Large intestine (tissue), 3 donors: ENCODE measurements around the gene ELP4. TPM values are rescaled to one million over a fixed set of nuclear protein-coding genes. Genes with fewer than 3 reads are reported as not detected.

Experiments
- DNase-seq, 2 donors: peaks; one replicate each; pipeline versions ENCODE4 v3.0.0 to v3.0.0-alpha.2; 2013
- H3K27ac ChIP-seq: one replicate; pipeline ENCODE4 v1.5.1; 2013; ENCODE audit warnings: low read length
- H3K27me3 ChIP-seq: 2 replicates; pipeline ENCODE4 v1.6.1; 2013; ENCODE audit warnings: low read length; ENCODE audit not compliant: control insufficient read depth, insufficient read depth
- H3K36me3 ChIP-seq: 2 replicates; pipeline ENCODE4 v1.6.1; 2013; ENCODE audit warnings: low read length; ENCODE audit not compliant: control insufficient read depth, insufficient read depth
- H3K4me1 ChIP-seq: one replicate; pipeline ENCODE4 v1.6.1; 2013; ENCODE audit warnings: low read length; ENCODE audit not compliant: control insufficient read depth, insufficient read depth
- H3K4me3 ChIP-seq: one replicate; pipeline ENCODE4 v1.5.1; 2013; ENCODE audit warnings: low read length
- H3K9me3 ChIP-seq: one replicate; pipeline ENCODE4 v1.6.1; 2013; ENCODE audit warnings: mild to moderate bottlenecking, low read depth, low read length, moderate library complexity; ENCODE audit not compliant: control insufficient read depth
- whole genome bisulfite sequencing: methylation state at CpG from one replicate; pipeline ENCODE4 v1.1.5; 2013; ENCODE audit warnings: low lambda C conversion rate; ENCODE audit not compliant: insufficient coverage; 5-methylcytosine and 5-hydroxymethylcytosine counted together
- polyA plus RNA-seq: library from polyadenylated mRNA; unstranded; fragments of 120-200 nt; gene quantifications from one replicate; pipeline ENCODE4 v1.2.1, GENCODE V29; 2013

ELP4 gene
- polyA plus RNA-seq, 1 donor: 14.4 TPM

- H3K4me1 ChIP-seq: no peaks in the 10 kb centered on the region
- H3K9me3 ChIP-seq: no peaks in the 10 kb centered on the region
- H3K36me3 ChIP-seq: peaks cover 2% of the 10 kb centered on the region
- DNase-seq: no peak
- 100% methylated on average over 1 of the region's 1 CpG for WGBS
- H3K27me3 ChIP-seq: no peaks in the 10 kb centered on the region
- H3K27ac ChIP-seq: no peak overlapping the region
- H3K4me3 ChIP-seq: no peak overlapping the region
These were observed 92.2 kb downstream of the ELP4 start for GRCh38 chr11:31601635-31602282.

GRCh38 chr11:31606893-31607292, 97.3 kb downstream of the ELP4 start:
- DNase-seq: no peak
- H3K9me3 ChIP-seq: no peaks in the 10 kb centered on the region
- H3K27me3 ChIP-seq: no peaks in the 10 kb centered on the region
- no peak overlapping the region for H3K4me3 ChIP-seq
- H3K27ac ChIP-seq: no peak overlapping the region
- peaks cover 2% of the 10 kb centered on the region for H3K36me3 ChIP-seq
- WGBS: no CpG with 5 or more reads among the region's 2 CpGs
- H3K4me1 ChIP-seq: no peaks in the 10 kb centered on the region

DNA sequence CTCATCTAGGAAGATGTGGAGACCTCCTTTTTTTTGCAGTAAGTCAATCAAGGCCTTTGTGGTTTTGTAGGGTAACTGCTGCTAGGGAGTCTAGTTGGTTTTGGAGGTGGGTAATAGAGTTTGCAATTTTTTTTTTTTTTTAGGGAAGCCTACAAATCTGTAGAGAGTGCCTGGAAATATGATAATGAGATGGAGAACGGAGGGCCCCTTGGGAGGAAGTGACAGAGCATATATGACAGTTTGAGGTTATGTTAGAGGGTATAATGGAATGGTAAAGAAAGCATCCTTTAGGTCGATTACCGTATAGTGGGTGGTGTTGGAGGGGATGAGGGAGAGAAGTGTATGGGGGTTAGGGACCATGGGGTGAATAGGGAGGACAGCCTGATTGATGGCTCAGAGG, 98.3 kb downstream of the ELP4 start:
- Histone ChIP-seq H3K9me3 (no peaks in the 10 kb centered on the region), H3K36me3 (peaks cover 2% of the 10 kb centered on the region), H3K4me3 (no peak overlapping the region), H3K27ac (no peak overlapping the region), H3K4me1 (no peaks in the 10 kb centered on the region), H3K27me3 (no peaks in the 10 kb centered on the region)
- 100% methylated on average over 1 of the region's 3 CpGs for WGBS
- DNase-seq: no peak

GRCh38 chr11:31608995-31609394, 99.4 kb downstream of the ELP4 start:
- WGBS: no CpG with 5 or more reads among the region's 8 CpGs
- H3K9me3 ChIP-seq: no peaks in the 10 kb centered on the region
- no peaks in the 10 kb centered on the region for H3K27me3 ChIP-seq
- no peak overlapping the region for H3K4me3 ChIP-seq
- H3K4me1 ChIP-seq: no peaks in the 10 kb centered on the region
- H3K27ac ChIP-seq: no peak overlapping the region
- DNase-seq: no peak
- peaks cover 2% of the 10 kb centered on the region for H3K36me3 ChIP-seq

GRCh38 chr11:31610544-31610943, 101.0 kb downstream of the ELP4 start:
- no peaks in the 10 kb centered on the region for H3K27me3 ChIP-seq
- no peak overlapping the region for H3K4me3 ChIP-seq
- H3K27ac ChIP-seq: no peak overlapping the region
- H3K36me3 ChIP-seq: peaks cover 2% of the 10 kb centered on the region
- no peak for DNase-seq
- no peaks in the 10 kb centered on the region for H3K9me3 ChIP-seq
- no peaks in the 10 kb centered on the region for H3K4me1 ChIP-seq

DNA sequence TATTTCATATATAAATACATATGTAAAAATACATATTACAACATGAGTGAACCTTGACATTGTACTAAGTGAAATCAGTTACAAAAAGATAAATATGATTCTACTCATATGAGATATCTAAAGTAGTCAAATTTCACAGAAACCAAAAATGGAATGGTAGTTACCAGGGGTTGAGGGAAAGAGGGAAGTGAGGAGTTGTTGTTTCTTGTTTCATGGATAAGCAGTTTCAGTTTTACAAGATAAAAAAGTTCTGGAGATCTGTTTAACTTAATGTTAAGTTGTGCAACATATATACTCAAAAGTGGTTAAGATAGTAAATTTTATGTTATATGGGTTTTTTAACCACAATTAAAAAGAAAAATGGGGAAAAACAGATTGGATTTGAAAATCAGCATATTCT, 107.7 kb downstream of the ELP4 start:
- Histone ChIP-seq H3K4me1 (no peaks in the 10 kb centered on the region), H3K9me3 (no peaks in the 10 kb centered on the region), H3K27ac (no peak overlapping the region), H3K36me3 (no peaks in the 10 kb centered on the region), H3K27me3 (no peaks in the 10 kb centered on the region), H3K4me3 (no peak overlapping the region)
- DNase-seq: no peak

GRCh38 chr11:31619980-31620379, 110.4 kb downstream of the ELP4 start:
- Histone ChIP-seq H3K36me3 (no peaks in the 10 kb centered on the region), H3K4me3 (no peak overlapping the region), H3K9me3 (no peaks in the 10 kb centered on the region), H3K4me1 (no peaks in the 10 kb centered on the region), H3K27ac (no peak overlapping the region), H3K27me3 (no peaks in the 10 kb centered on the region)
- no peak for DNase-seq

- no peak for DNase-seq
- Histone ChIP-seq H3K27ac (no peak overlapping the region), H3K4me1 (no peaks in the 10 kb centered on the region)
These were observed 110.9 kb downstream of the ELP4 start for GRCh38 chr11:31620434-31620833.

GRCh38 chr11:31625868-31626267, 116.3 kb downstream of the ELP4 start:
- DNase-seq: no peak

More at GRCh38 chr11:31620434-31620833, 110.9 kb downstream of the ELP4 start:
- no peaks in the 10 kb centered on the region for H3K27me3 ChIP-seq
- no peaks in the 10 kb centered on the region for H3K9me3 ChIP-seq
- H3K36me3 ChIP-seq: no peaks in the 10 kb centered on the region
- H3K4me3 ChIP-seq: no peak overlapping the region

GRCh38 chr11:31628111-31628510, 118.5 kb downstream of the ELP4 start:
- Histone ChIP-seq H3K27ac (no peak overlapping the region), H3K4me3 (no peak overlapping the region), H3K27me3 (no peaks in the 10 kb centered on the region), H3K4me1 (no peaks in the 10 kb centered on the region), H3K36me3 (peaks cover 3% of the 10 kb centered on the region), H3K9me3 (no peaks in the 10 kb centered on the region)
- no CpG with 5 or more reads among the region's 1 CpG for WGBS
- DNase-seq: no peak

More at GRCh38 chr11:31625868-31626267, 116.3 kb downstream of the ELP4 start:
- Histone ChIP-seq H3K4me1 (no peaks in the 10 kb centered on the region), H3K27ac (no peak overlapping the region), H3K4me3 (no peak overlapping the region), H3K27me3 (no peaks in the 10 kb centered on the region), H3K36me3 (peaks cover 3% of the 10 kb centered on the region), H3K9me3 (no peaks in the 10 kb centered on the region)
- WGBS: 80% methylated on average over 1 of the region's 1 CpG

DNA sequence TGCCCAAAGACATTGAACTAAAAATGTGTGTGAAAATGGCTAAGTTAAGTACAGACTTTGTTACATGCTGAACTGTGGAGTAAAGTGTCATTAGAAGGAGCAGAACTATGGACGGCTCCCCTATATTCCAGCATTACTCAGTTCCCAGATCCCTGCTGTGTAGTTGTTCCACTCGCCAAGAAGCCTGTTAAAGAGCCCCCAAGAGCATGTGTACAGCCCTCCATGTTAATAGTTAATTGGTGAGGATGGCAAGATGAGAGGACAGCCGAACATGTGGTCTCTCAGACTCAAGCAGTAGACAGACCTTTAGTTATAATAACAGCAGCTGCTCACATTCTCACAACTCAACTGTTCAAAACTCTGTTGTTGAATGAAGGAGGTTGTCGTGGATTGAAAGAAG, 127.4 kb downstream of the ELP4 start:
- H3K27ac ChIP-seq: no peak overlapping the region
- no peaks in the 10 kb centered on the region for H3K36me3 ChIP-seq
- DNase-seq: no peak
- WGBS: 90% methylated on average over 2 of the region's 4 CpGs
- no peaks in the 10 kb centered on the region for H3K4me1 ChIP-seq
- no peaks in the 10 kb centered on the region for H3K9me3 ChIP-seq
- no peaks in the 10 kb centered on the region for H3K27me3 ChIP-seq
- no peak overlapping the region for H3K4me3 ChIP-seq
